Sigmoid colon (tissue), 7 donors: Measurements from ENCODE around the gene SLC25A11. TPM values are rescaled to one million over a fixed set of nuclear protein-coding genes. Genes with fewer than 3 reads are reported as not detected.

Source experiments
- DNase-seq: peaks from one replicate; pipeline ENCODE4 v3.0.0-alpha.2; 2019
- H3K27ac ChIP-seq, 4 donors: fragments of 200-600 bp; sonication (generic); one replicate each; pipeline ENCODE4 v1.5.1; 2016 to 2019; ENCODE audit warnings: mild to moderate bottlenecking in 1 of 4
- H3K27me3 ChIP-seq, 3 donors: fragments of 200-600 bp; sonication (generic); one replicate each; pipeline ENCODE4 v1.5.1; 2019; ENCODE audit warnings: mild to moderate bottlenecking in 1 of 3
- H3K36me3 ChIP-seq, 4 donors: fragments of 200-600 bp; sonication (generic); one replicate each; pipeline ENCODE4 v1.5.1; 2016 to 2019
- H3K4me1 ChIP-seq, 4 donors: fragments of 200-600 bp; sonication (generic); one replicate each; pipeline ENCODE4 v1.5.1; 2017 to 2019
- H3K4me3 ChIP-seq, 4 donors: fragments of 200-600 bp; sonication (generic); one replicate each; pipeline ENCODE4 v1.5.1; 2017 to 2019; ENCODE audit warnings: mild to moderate bottlenecking in 2 of 4, moderate library complexity in 1 of 4
- H3K9me3 ChIP-seq, 4 donors: fragments of 200-600 bp in 3 of 4; sonication (generic) in 3 of 4; one replicate each; pipeline versions ENCODE4 v1.5.1 to v1.6.1; 2013 to 2019
- CTCF ChIP-seq, 4 experiments: fragments of 450-650 bp in 3 of 4; fragments of 200-600 bp in 1 of 4; IDR thresholded peaks; one replicate each; pipeline ENCODE4 v1.5.1; 2016 to 2019; ENCODE audit warnings: antibody characterized with exemption in 4 of 4, mild to moderate bottlenecking in 3 of 4, moderate library complexity in 2 of 4
- EP300 ChIP-seq, 4 donors: sonication (generic); formaldehyde crosslinking; IDR thresholded peaks; one replicate each; pipeline ENCODE4 v1.6.1; 2017; ENCODE audit warnings: antibody characterized with exemption in 4 of 4
- POLR2A ChIP-seq, 2 donors: fragments of 450-650 bp; IDR thresholded peaks; one replicate each; pipeline ENCODE4 v1.6.1; 2016; ENCODE audit warnings: antibody characterized with exemption in 2 of 2, mild to moderate bottlenecking in 2 of 2, moderate library complexity in 2 of 2
- POLR2AphosphoS5 ChIP-seq, 4 donors: sonication (generic); formaldehyde crosslinking; IDR thresholded peaks; one replicate each; pipeline ENCODE4 v1.6.1; 2017; ENCODE audit warnings: antibody characterized with exemption in 4 of 4
- WGBS, 2 donors: extraction: QIAGEN DNeasy Blood & Tissue Kit; methylation state at CpG; one replicate each; pipeline ENCODE4 v1.1.7; 2013; 5-methylcytosine and 5-hydroxymethylcytosine counted together
- intact Hi-C: fragments of 100-400 bp; cut with DNase I; formaldehyde crosslinking; loops from one replicate; pipeline ENCODE4 v1.15.1; 2023
- polyA plus RNA-seq, 3 donors: library from polyadenylated mRNA; stranded (reverse); fragments of 200-250 nt; gene quantifications; one replicate each; pipeline ENCODE4 v1.2.3, GENCODE V29; 2013
- small RNA-seq, 3 donors: library from RNA; depleted of rRNA; stranded (forward); fragments of <200 nt; gene quantifications; one replicate each; pipeline ENCODE3, GENCODE V24; 2016
- total RNA-seq, 4 donors: library from RNA; depleted of rRNA; stranded (reverse); fragments of >200 nt; gene quantifications; one replicate each; pipeline ENCODE4 v1.1.0, GENCODE V29; 2016
- donor health status: healthy with polysubstance abuse.
- donor health status: Bipolar disorder and iron deficiency.
- donor health status: healthy.

Gene SLC25A11
- total and polyA plus RNA-seq, 7 donors = 41.0 to 82.8 (median 57.7) TPM

GRCh38 chr17:4887581-4887980, 52.3 kb downstream of the SLC25A11 start:
- peaks cover 21 to 77% (median 67%) of the 10 kb centered on the region in 4 donors for H3K36me3 ChIP-seq
- no peak overlapping the region for H3K4me3 ChIP-seq
- intact Hi-C loops = loop anchor here (5.0 kb wide), 2 partner anchors 80 to 175 kb away; partner anchors contain the start of genes ARRB2 and PLD2
- H3K4me1 ChIP-seq = no peaks in the 10 kb centered on the region
- H3K27me3 ChIP-seq = no peaks in the 10 kb centered on the region
- no peak overlapping the region for H3K27ac ChIP-seq
- H3K9me3 ChIP-seq = no peaks in the 10 kb centered on the region
- TF ChIP-seq EP300 (IDR thresholded peaks at IDR 0.05) (no peak), POLR2A (IDR thresholded peaks at IDR 0.05) (no peak), CTCF (IDR thresholded peaks at IDR 0.05) (no peak), POLR2AphosphoS5 (IDR thresholded peaks at IDR 0.05) (no peak)
- no peak for DNase-seq
- 92 to 95% methylated on average over 18 of the region's 18 CpGs for WGBS, 2 donors

Small RNA genes lying within 50 kb of the gene (small RNA-seq; reads per million reads assigned to genes)
- gene MIR6864 (0 to 0.51 (median 0.32) reads per million in 3 donors), gene MIR6865 (0 reads per million in 3 donors)

Other genes with a start within 250 kb of the SLC25A11 start
- gene PELP1, start 235.9 kb downstream of the SLC25A11 start, total RNA-seq = 10 to 100 TPM; 20.0 to 37.7 (median 26.2) TPM
- 10 to 100 TPM in 1 of 3 donors, 1 to 10 TPM in 2; 4.2 to 27.0 (median 9.9) TPM for gene PELP1, start 235.9 kb downstream of the SLC25A11 start, polyA plus RNA-seq
- gene ARRB2, start 229.4 kb downstream of the SLC25A11 start, total RNA-seq = 10 to 100 TPM; 22.1 to 35.7 (median 28.2) TPM
- gene ARRB2, start 229.4 kb downstream of the SLC25A11 start, polyA plus RNA-seq = 10 to 100 TPM; 38.4 to 51.7 (median 39.3) TPM
- gene MED11, start 208.6 kb downstream of the SLC25A11 start, total RNA-seq = 10 to 100 TPM; 31.1 to 43.6 (median 38.3) TPM
- 10 to 100 TPM; 35.8 to 61.9 (median 47.4) TPM for gene MED11, start 208.6 kb downstream of the SLC25A11 start, polyA plus RNA-seq
- gene ZMYND15, start 200.2 kb downstream of the SLC25A11 start, total RNA-seq = under 1 TPM in 3 of 4 donors, not detected in 1; 0.36 to 0.55 (median 0.49) TPM
- 1 to 10 TPM in 2 of 3 donors, not detected in 1; 1.1 to 1.2 TPM for gene ZMYND15, start 200.2 kb downstream of the SLC25A11 start, polyA plus RNA-seq
- 1 to 10 TPM; 4.6 to 6.8 (median 5.3) TPM for gene CXCL16, start 200.1 kb downstream of the SLC25A11 start, total RNA-seq
- 10 to 100 TPM; 21.6 to 32.8 (median 29.0) TPM for gene CXCL16, start 200.1 kb downstream of the SLC25A11 start, polyA plus RNA-seq
- gene TM4SF5, start 168.2 kb downstream of the SLC25A11 start, total RNA-seq = not detected
- 10 to 100 TPM in 2 of 3 donors, 1 to 10 TPM in 1; 7.8 to 19.2 (median 11.1) TPM for gene TM4SF5, start 168.2 kb downstream of the SLC25A11 start, polyA plus RNA-seq
- gene VMO1, start 153.7 kb downstream of the SLC25A11 start, total RNA-seq = 1 to 10 TPM in 3 of 4 donors, not detected in 1; 1.1 to 6.4 (median 4.1) TPM
- 1 to 10 TPM in 2 of 3 donors, not detected in 1; 2.2 to 4.4 TPM for gene VMO1, start 153.7 kb downstream of the SLC25A11 start, polyA plus RNA-seq
- gene GLTPD2, start 151.1 kb downstream of the SLC25A11 start, total RNA-seq = not detected
- 1 to 10 TPM in 1 of 3 donors, under 1 TPM in 1, not detected in 1; 0.06 to 1.6 TPM for gene GLTPD2, start 151.1 kb downstream of the SLC25A11 start, polyA plus RNA-seq
- gene PSMB6, start 143.9 kb downstream of the SLC25A11 start, total RNA-seq = 100 to 1,000 TPM; 153 to 242 (median 192) TPM
- 100 to 1,000 TPM; 172 to 213 (median 201) TPM for gene PSMB6, start 143.9 kb downstream of the SLC25A11 start, polyA plus RNA-seq
- gene PLD2, start 132.9 kb downstream of the SLC25A11 start, total RNA-seq = 10 to 100 TPM in 3 of 4 donors, 1 to 10 TPM in 1; 9.3 to 20.5 (median 12.3) TPM
- gene PLD2, start 132.9 kb downstream of the SLC25A11 start, polyA plus RNA-seq = 10 to 100 TPM in 1 of 3 donors, 1 to 10 TPM in 2; 6.0 to 18.0 (median 7.9) TPM
- 10 to 100 TPM; 17.1 to 43.8 (median 21.0) TPM for gene MINK1, start 106.7 kb downstream of the SLC25A11 start, total RNA-seq
- gene MINK1, start 106.7 kb downstream of the SLC25A11 start, polyA plus RNA-seq = 100 to 1,000 TPM in 1 of 3 donors, 10 to 100 TPM in 2; 45.0 to 117 (median 63.8) TPM
- gene C17orf107, start 40.5 kb downstream of the SLC25A11 start, total RNA-seq = 1 to 10 TPM in 1 of 4 donors, under 1 TPM in 3; 0.68 to 2.8 (median 0.85) TPM
- 1 to 10 TPM in 1 of 3 donors, under 1 TPM in 2; under 0.01 to 1.7 (median 0.69) TPM for gene C17orf107, start 40.5 kb downstream of the SLC25A11 start, polyA plus RNA-seq
- gene CHRNE, start 36.9 kb downstream of the SLC25A11 start, total RNA-seq = under 1 TPM in 3 of 4 donors, not detected in 1; 0.49 to 0.55 (median 0.54) TPM
- under 1 TPM in 2 of 3 donors, not detected in 1; 0.46 to 0.57 TPM for gene CHRNE, start 36.9 kb downstream of the SLC25A11 start, polyA plus RNA-seq
- gene GP1BA, start 7.8 kb downstream of the SLC25A11 start, total RNA-seq = not detected
- gene GP1BA, start 7.8 kb downstream of the SLC25A11 start, polyA plus RNA-seq = 1 to 10 TPM in 1 of 3 donors, not detected in 2; 1.1 TPM
- 10 to 100 TPM; 51.2 to 71.2 (median 60.3) TPM for gene RNF167, start 222 bp upstream of the SLC25A11 start, total RNA-seq
- gene RNF167, start 222 bp upstream of the SLC25A11 start, polyA plus RNA-seq = 100 to 1,000 TPM in 1 of 3 donors, 10 to 100 TPM in 2; 45.0 to 120 (median 83.9) TPM
- 1,000 to 10,000 TPM in 1 of 4 donors, 100 to 1,000 TPM in 3; 690 to 1,141 (median 828) TPM for gene PFN1, start 8.5 kb upstream of the SLC25A11 start, total RNA-seq
- 1,000 to 10,000 TPM in 1 of 3 donors, 100 to 1,000 TPM in 2; 853 to 1,404 (median 948) TPM for gene PFN1, start 8.5 kb upstream of the SLC25A11 start, polyA plus RNA-seq
- 1 to 10 TPM; 2.5 to 9.1 (median 5.1) TPM for gene ENO3, start 11.1 kb upstream of the SLC25A11 start, total RNA-seq
- 10 to 100 TPM in 1 of 3 donors, 1 to 10 TPM in 1, under 1 TPM in 1; 0.69 to 10.3 (median 5.4) TPM for gene ENO3, start 11.1 kb upstream of the SLC25A11 start, polyA plus RNA-seq
- 10 to 100 TPM; 42.6 to 84.5 (median 72.3) TPM for gene SPAG7, start 27.8 kb upstream of the SLC25A11 start, total RNA-seq
- gene SPAG7, start 27.8 kb upstream of the SLC25A11 start, polyA plus RNA-seq = 10 to 100 TPM; 67.8 to 79.3 (median 73.9) TPM
- gene CAMTA2, start 47.6 kb upstream of the SLC25A11 start, total RNA-seq = 10 to 100 TPM in 3 of 4 donors, 1 to 10 TPM in 1; 9.9 to 24.6 (median 21.7) TPM
- 10 to 100 TPM; 35.1 to 64.5 (median 42.0) TPM for gene CAMTA2, start 47.6 kb upstream of the SLC25A11 start, polyA plus RNA-seq
- 1 to 10 TPM in 2 of 4 donors, under 1 TPM in 2; 0.36 to 3.0 (median 1.5) TPM for gene INCA1, start 57.5 kb upstream of the SLC25A11 start, total RNA-seq
- 1 to 10 TPM; 2.2 to 3.6 (median 2.3) TPM for gene INCA1, start 57.5 kb upstream of the SLC25A11 start, polyA plus RNA-seq
- 100 to 1,000 TPM in 1 of 4 donors, 10 to 100 TPM in 3; 46.4 to 101 (median 81.0) TPM for gene KIF1C, start 57.9 kb upstream of the SLC25A11 start, total RNA-seq
- 100 to 1,000 TPM in 2 of 3 donors, 10 to 100 TPM in 1; 83.3 to 164 (median 108) TPM for gene KIF1C, start 57.9 kb upstream of the SLC25A11 start, polyA plus RNA-seq
- gene SLC52A1, start 95.4 kb upstream of the SLC25A11 start, total RNA-seq = not detected
- gene SLC52A1, start 95.4 kb upstream of the SLC25A11 start, polyA plus RNA-seq = under 1 TPM in 2 of 3 donors, not detected in 1; 0.23 to 0.74 TPM
- gene ZFP3, start 138.4 kb upstream of the SLC25A11 start, total RNA-seq = 1 to 10 TPM; 4.3 to 6.1 (median 5.3) TPM
- 1 to 10 TPM; 2.4 to 3.2 (median 2.8) TPM for gene ZFP3, start 138.4 kb upstream of the SLC25A11 start, polyA plus RNA-seq
- 10 to 100 TPM in 3 of 4 donors, 1 to 10 TPM in 1; 5.7 to 15.3 (median 12.7) TPM for gene ZNF232, start 171.8 kb upstream of the SLC25A11 start, total RNA-seq
- gene ZNF232, start 171.8 kb upstream of the SLC25A11 start, polyA plus RNA-seq = 1 to 10 TPM; 4.8 to 8.7 (median 6.0) TPM
- 1 to 10 TPM in 1 of 4 donors, not detected in 3; 2.5 TPM for gene USP6, start 176.0 kb upstream of the SLC25A11 start, total RNA-seq
- gene USP6, start 176.0 kb upstream of the SLC25A11 start, polyA plus RNA-seq = under 1 TPM in 1 of 3 donors, not detected in 2; 0.06 TPM